Measurements from ENCODE around the gene VWA5A. TPM values are rescaled to one million over a fixed set of nuclear protein-coding genes. Genes with fewer than 3 reads are reported as not detected.
"Not testable (repeated sequence)": the region's sequence is repeated elsewhere in the genome, so short reads cannot be mapped to it uniquely, and the experiment has no call there.

The VWA5A gene
- polyA plus RNA-seq, 4 donors, result 12.4 to 16.6 (median 14.6) TPM

GRCh38 chr11:124085997-124086846, 29.0 kb upstream of the VWA5A start:
- no peak for DNase-seq (ENCODE audit: low read depth in 4 of 4, low spot score in 2 of 4)

GRCh38 chr11:124090996-124091395, 24.3 kb upstream of the VWA5A start:
- no peak for DNase-seq (ENCODE audit: low read depth in 4 of 4, low spot score in 2 of 4)

- DNase-seq (ENCODE audit: low read depth in 4 of 4, low spot score in 2 of 4), result no peak
Observed at GRCh38 chr11:124093330-124093729, 21.9 kb upstream of the VWA5A start.

- DNase-seq (ENCODE audit: low read depth in 4 of 4, low spot score in 2 of 4), result no peak
Observed at GRCh38 chr11:124094731-124095130, 20.5 kb upstream of the VWA5A start.

- no peak for DNase-seq (ENCODE audit: low read depth in 4 of 4, low spot score in 2 of 4)
Observed at GRCh38 chr11:124096364-124096763, 18.9 kb upstream of the VWA5A start.

- DNase-seq (ENCODE audit: low read depth in 4 of 4, low spot score in 2 of 4), result no peak
Observed at GRCh38 chr11:124098141-124098540, 17.1 kb upstream of the VWA5A start.

- DNase-seq (ENCODE audit: low read depth in 4 of 4, low spot score in 2 of 4), result no peak
Observed at GRCh38 chr11:124101737-124102136, 13.5 kb upstream of the VWA5A start.

GRCh38 chr11:124108156-124108555, 7.1 kb upstream of the VWA5A start:
- DNase-seq (ENCODE audit: low read depth in 4 of 4, low spot score in 2 of 4), result no peak

GRCh38 chr11:124109377-124109776, 5.9 kb upstream of the VWA5A start:
- no peak for DNase-seq (ENCODE audit: low read depth in 4 of 4, low spot score in 2 of 4)

GRCh38 chr11:124110201-124110600, 5.0 kb upstream of the VWA5A start:
- DNase-seq (ENCODE audit: low read depth in 4 of 4, low spot score in 2 of 4), result no peak

- DNase-seq (ENCODE audit: low read depth in 4 of 4, low spot score in 2 of 4), result no peak
Observed at GRCh38 chr11:124113890-124114289, 1.4 kb upstream of the VWA5A start.

GRCh38 chr11:124115782-124116616, 749 bp downstream of the VWA5A start:
- no peak for DNase-seq (ENCODE audit: low read depth in 4 of 4, low spot score in 2 of 4)

GRCh38 chr11:124119103-124119502, 3.9 kb downstream of the VWA5A start:
- DNase-seq (ENCODE audit: low read depth in 4 of 4, low spot score in 2 of 4), result no peak

- DNase-seq (ENCODE audit: low read depth in 4 of 4, low spot score in 2 of 4), result no peak
Observed at GRCh38 chr11:124120891-124121290, 5.6 kb downstream of the VWA5A start.

- DNase-seq (ENCODE audit: low read depth in 4 of 4, low spot score in 2 of 4), result no peak
Observed at GRCh38 chr11:124122123-124122522, 6.9 kb downstream of the VWA5A start.

GRCh38 chr11:124123622-124124021, 8.4 kb downstream of the VWA5A start:
- DNase-seq (ENCODE audit: low read depth in 4 of 4, low spot score in 2 of 4), result no peak

- DNase-seq (ENCODE audit: low read depth in 4 of 4, low spot score in 2 of 4), result not testable (repeated sequence)
Observed at GRCh38 chr11:124127134-124127533, 11.9 kb downstream of the VWA5A start.

- DNase-seq (ENCODE audit: low read depth in 4 of 4, low spot score in 2 of 4), result no peak
Observed at GRCh38 chr11:124143034-124143433, 27.8 kb downstream of the VWA5A start.

- no peak for DNase-seq (ENCODE audit: low read depth in 4 of 4, low spot score in 2 of 4)
Observed at GRCh38 chr11:124147951-124148350, 32.7 kb downstream of the VWA5A start.

GRCh38 chr11:124150684-124151083, 35.4 kb downstream of the VWA5A start:
- DNase-seq (ENCODE audit: low read depth in 4 of 4, low spot score in 2 of 4), result no peak

GRCh38 chr11:124152770-124153407, 37.6 kb downstream of the VWA5A start:
- no peak for DNase-seq (ENCODE audit: low read depth in 4 of 4, low spot score in 2 of 4)

All from left renal cortex interstitium (tissue), 4 donors.